ENCODE data around the gene GALNT7.

DNA sequence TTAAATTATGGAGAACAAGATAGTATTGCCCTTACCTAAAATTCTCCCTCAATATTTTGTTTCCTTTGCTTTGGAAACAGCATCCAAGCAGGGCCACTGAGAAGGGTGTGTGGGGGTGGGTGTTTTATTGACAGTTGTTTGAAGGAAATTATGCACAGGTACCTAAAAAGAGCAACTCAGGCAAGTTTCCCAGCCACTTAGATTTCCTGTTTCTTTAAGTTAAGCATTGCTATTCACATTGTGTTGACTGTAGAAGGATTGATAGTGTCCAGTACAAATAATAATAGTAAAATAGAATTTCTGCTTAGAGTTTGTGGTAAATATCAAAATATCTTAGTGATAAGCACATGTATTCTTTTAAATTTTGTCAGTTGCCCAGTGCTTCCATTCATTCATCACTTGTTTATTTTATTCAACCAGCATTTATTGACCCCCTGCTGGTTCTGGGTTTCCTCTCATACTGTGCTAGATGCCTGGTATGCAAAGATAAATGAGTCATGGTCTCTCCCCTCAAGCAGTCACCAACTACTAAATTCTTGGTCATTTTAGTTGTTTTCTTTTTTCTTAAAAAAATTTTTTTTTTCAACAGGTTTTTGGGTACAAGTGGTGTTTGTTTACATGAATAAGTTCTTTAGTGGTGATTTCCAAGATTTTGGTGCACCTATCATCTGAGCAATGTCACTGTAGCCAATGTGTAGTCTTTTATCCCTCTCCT is 50.0 kb downstream of the GALNT7 start:
- no peak for TF ChIP-seq CTCF (tag by site-specific recombination; IDR thresholded peaks at IDR 0.05)
- TF ChIP-seq, protein P1, sequence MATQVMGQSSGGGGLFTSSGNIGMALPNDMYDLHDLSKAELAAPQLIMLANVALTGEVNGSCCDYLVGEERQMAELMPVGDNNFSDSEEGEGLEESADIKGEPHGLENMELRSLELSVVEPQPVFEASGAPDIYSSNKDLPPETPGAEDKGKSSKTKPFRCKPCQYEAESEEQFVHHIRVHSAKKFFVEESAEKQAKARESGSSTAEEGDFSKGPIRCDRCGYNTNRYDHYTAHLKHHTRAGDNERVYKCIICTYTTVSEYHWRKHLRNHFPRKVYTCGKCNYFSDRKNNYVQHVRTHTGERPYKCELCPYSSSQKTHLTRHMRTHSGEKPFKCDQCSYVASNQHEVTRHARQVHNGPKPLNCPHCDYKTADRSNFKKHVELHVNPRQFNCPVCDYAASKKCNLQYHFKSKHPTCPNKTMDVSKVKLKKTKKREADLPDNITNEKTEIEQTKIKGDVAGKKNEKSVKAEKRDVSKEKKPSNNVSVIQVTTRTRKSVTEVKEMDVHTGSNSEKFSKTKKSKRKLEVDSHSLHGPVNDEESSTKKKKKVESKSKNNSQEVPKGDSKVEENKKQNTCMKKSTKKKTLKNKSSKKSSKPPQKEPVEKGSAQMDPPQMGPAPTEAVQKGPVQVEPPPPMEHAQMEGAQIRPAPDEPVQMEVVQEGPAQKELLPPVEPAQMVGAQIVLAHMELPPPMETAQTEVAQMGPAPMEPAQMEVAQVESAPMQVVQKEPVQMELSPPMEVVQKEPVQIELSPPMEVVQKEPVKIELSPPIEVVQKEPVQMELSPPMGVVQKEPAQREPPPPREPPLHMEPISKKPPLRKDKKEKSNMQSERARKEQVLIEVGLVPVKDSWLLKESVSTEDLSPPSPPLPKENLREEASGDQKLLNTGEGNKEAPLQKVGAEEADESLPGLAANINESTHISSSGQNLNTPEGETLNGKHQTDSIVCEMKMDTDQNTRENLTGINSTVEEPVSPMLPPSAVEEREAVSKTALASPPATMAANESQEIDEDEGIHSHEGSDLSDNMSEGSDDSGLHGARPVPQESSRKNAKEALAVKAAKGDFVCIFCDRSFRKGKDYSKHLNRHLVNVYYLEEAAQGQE (tag by site-specific recombination; IDR thresholded peaks at IDR 0.05) = no peak
- TF ChIP-seq ZNF140 (tag by site-specific recombination; IDR thresholded peaks at IDR 0.05) = no peak
- TF ChIP-seq ZNF426 (tag by site-specific recombination; IDR thresholded peaks at IDR 0.05) = no peak
- TF ChIP-seq ZNF133 (tag by site-specific recombination; IDR thresholded peaks at IDR 0.05) = no peak
- TF ChIP-seq ZNF335 (tag by site-specific recombination; conservative IDR thresholded peaks at IDR 0.05) = no peak
- TF ChIP-seq, protein P2, sequence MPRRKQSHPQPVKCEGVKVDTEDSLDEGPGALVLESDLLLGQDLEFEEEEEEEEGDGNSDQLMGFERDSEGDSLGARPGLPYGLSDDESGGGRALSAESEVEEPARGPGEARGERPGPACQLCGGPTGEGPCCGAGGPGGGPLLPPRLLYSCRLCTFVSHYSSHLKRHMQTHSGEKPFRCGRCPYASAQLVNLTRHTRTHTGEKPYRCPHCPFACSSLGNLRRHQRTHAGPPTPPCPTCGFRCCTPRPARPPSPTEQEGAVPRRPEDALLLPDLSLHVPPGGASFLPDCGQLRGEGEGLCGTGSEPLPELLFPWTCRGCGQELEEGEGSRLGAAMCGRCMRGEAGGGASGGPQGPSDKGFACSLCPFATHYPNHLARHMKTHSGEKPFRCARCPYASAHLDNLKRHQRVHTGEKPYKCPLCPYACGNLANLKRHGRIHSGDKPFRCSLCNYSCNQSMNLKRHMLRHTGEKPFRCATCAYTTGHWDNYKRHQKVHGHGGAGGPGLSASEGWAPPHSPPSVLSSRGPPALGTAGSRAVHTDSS (tag by site-specific recombination; IDR thresholded peaks at IDR 0.05) = no peak
- no peak for TF ChIP-seq ZNF639 (tag by site-specific recombination; IDR thresholded peaks at IDR 0.05)
- no peak for TF ChIP-seq ZNF473 (tag by site-specific recombination; IDR thresholded peaks at IDR 0.05)
- TF ChIP-seq ZNF660 (tag by site-specific recombination; IDR thresholded peaks at IDR 0.05) = no peak
